Thyroid gland (tissue), 4 donors: ENCODE results near the gene LRIT1. TPM values are rescaled to one million over a fixed set of nuclear protein-coding genes. Genes with fewer than 3 reads are reported as not detected.
A peak's percentile ranks its signal among the peaks of the same experiment; 100 is the strongest.

ENCODE experiments used
- DNase-seq, 2 donors: peaks; one replicate each; pipeline ENCODE4 v3.0.0-alpha.2; 2019
- H3K27ac ChIP-seq, 3 donors: fragments of 200-600 bp; sonication (generic); 1 replicate in 2 of 3; 2 replicates in 1 of 3; pipeline ENCODE4 v1.5.1; 2016 to 2019; ENCODE audit warnings: mild to moderate bottlenecking in 1 of 3, moderate library complexity in 1 of 3
- H3K27me3 ChIP-seq: fragments of 200-600 bp; sonication (generic); one replicate; pipeline ENCODE4 v1.5.1; 2019
- H3K36me3 ChIP-seq, 2 donors: fragments of 200-600 bp; sonication (generic); one replicate each; pipeline ENCODE4 v1.5.1; 2016 to 2019
- H3K4me1 ChIP-seq, 2 donors: fragments of 200-600 bp; sonication (generic); one replicate each; pipeline ENCODE4 v1.5.1; 2017 to 2019
- H3K4me3 ChIP-seq, 3 donors: fragments of 200-600 bp; sonication (generic); replicated peaks in 1 of 3; 1 replicate in 2 of 3; 2 replicates in 1 of 3; pipeline ENCODE4 v1.5.1; 2016; ENCODE audit warnings: mild to moderate bottlenecking in 1 of 3
- H3K9me3 ChIP-seq: fragments of 200-600 bp; sonication (generic); one replicate; pipeline ENCODE4 v1.5.1; 2017
- POLR2A ChIP-seq, 2 donors: fragments of 450-650 bp; IDR thresholded peaks; one replicate each; pipeline ENCODE4 v1.6.1; 2017; ENCODE audit warnings: antibody characterized with exemption in 2 of 2, mild to moderate bottlenecking in 2 of 2, moderate library complexity in 1 of 2
- WGBS, 2 donors: methylation state at CpG; one replicate each; pipeline ENCODE4 v1.1.5; 2017; 5-methylcytosine and 5-hydroxymethylcytosine counted together
- intact Hi-C: fragments of 100-400 bp; cut with DNase I; formaldehyde crosslinking; loops from one replicate; pipeline ENCODE4 v1.15.1; 2023
- total RNA-seq, 4 donors: library from RNA; depleted of rRNA; stranded (reverse); fragments of >200 nt; gene quantifications; one replicate each; pipeline ENCODE4 v1.2.3, GENCODE V29; 2016
- TF ChIP-seq, protein P1 (sequence below), 6 experiments: fragments of 200-600 bp in 3 of 6; fragments of 450-650 bp in 3 of 6; sonication (generic) in 3 of 6; IDR thresholded peaks; one replicate each; pipeline ENCODE4 v1.5.1; 2016 to 2019; ENCODE audit warnings: antibody characterized with exemption in 6 of 6, mild to moderate bottlenecking in 2 of 6, inconsistent platforms in 1 of 6, moderate library complexity in 1 of 6

LRIT1 gene
- total RNA-seq, 4 donors from 2014 or later, result not detected

DNA sequence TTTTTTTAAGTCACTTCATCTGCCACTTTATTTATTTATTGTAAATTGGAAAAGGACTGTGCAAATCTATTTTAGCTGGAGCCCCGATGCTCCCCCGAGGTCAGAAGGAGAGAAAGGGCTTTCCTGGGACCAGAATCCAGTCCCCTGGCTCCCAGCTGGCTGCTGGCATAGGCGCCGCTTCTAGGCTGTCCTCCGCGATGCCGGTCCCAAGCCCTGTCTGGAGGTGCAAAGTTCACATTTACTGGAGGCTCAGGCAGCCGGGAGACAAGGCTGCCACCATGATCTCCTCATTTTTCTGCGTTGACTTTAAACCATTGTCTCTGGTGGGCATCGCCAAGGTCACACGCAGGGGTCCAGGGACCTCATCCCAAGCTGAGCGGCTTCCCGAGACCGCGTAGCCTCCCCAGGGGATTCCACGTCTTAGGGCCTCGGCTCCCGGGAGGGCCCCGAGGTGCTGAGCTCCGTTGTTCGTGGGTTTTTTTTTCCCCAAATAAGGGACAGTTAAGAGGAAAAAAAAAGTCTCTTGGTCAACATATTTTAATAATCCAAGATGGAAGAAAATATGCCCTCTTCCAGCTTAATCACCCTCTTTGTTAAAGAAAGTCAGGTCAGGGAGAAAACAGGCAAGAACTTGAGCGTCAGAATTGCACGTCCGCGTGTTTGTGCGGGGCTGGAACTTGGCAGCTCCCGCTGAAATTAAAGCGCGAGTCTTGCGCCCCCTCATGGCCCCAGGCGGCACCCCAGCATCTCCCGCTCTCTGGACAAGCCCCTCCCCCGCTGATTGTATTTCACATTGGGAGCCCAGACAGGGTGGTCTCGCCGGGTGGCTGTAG lies 15.4 kb upstream of the LRIT1 start:
- H3K36me3 ChIP-seq, result no peaks in the 10 kb centered on the region
- DNase-seq, result peak; percentile 48 to 52
- no peaks in the 10 kb centered on the region for H3K9me3 ChIP-seq
- no peaks in the 10 kb centered on the region for H3K4me1 ChIP-seq
- H3K4me3 ChIP-seq, result no peak overlapping the region
- no peak overlapping the region for H3K27ac ChIP-seq
- intact Hi-C loops, result no loop called here
- 42 to 45% methylated on average over 29 to 35 of the region's 35 CpGs for WGBS, 2 donors
- no peaks in the 10 kb centered on the region for H3K27me3 ChIP-seq
- TF ChIP-seq, protein P1, sequence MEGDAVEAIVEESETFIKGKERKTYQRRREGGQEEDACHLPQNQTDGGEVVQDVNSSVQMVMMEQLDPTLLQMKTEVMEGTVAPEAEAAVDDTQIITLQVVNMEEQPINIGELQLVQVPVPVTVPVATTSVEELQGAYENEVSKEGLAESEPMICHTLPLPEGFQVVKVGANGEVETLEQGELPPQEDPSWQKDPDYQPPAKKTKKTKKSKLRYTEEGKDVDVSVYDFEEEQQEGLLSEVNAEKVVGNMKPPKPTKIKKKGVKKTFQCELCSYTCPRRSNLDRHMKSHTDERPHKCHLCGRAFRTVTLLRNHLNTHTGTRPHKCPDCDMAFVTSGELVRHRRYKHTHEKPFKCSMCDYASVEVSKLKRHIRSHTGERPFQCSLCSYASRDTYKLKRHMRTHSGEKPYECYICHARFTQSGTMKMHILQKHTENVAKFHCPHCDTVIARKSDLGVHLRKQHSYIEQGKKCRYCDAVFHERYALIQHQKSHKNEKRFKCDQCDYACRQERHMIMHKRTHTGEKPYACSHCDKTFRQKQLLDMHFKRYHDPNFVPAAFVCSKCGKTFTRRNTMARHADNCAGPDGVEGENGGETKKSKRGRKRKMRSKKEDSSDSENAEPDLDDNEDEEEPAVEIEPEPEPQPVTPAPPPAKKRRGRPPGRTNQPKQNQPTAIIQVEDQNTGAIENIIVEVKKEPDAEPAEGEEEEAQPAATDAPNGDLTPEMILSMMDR (IDR thresholded peaks at IDR 0.05), result peak in 5 of 6 experiments; percentile 17 to 66 (median 41)
- TF ChIP-seq POLR2A (IDR thresholded peaks at IDR 0.05), result no peak

DNA sequence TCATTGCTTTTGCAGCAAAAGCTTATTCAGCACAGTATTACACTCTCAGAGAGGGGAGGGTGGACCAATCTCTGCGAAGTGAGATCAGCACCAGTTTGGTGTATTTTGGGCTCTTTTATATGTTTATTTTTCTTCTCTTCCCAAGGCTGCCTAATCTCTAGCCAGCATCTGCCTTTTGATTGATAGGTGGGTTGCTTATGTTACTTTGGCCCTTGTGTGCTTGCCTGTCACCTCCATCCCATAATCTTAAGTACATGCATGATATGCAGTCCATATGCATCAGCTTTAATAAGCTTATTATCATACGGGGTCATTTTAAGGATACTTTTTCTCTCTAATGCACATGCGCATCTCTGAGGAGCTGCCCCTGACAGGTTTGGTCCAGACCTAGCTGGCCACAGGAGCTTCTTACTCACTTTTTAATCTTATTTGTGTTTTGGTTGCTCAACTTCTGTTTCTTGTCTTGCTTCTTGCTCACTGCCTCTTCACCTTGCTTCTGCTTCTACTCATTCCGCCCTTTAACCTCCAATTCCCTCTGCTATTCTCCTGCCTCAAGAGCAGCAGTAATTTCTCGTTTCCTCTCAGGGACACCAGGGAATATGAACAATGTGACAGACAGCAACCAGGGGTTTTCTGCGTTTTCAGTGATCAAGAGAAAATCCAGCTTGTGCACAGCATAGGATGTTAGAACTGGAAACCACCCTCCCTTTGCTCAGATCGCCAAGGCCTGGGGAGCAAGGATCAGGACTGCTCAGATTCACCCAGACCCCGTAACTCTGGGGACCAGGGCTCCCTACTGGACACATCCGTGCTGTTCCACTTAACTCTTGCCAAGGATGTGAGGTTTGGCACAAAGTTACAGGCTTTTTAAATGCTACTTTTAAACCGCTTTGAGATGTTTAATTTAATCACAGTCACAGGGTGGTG lies 13.5 kb upstream of the LRIT1 start:
- H3K27me3 ChIP-seq, result no peaks in the 10 kb centered on the region

GRCh38 chr10:84248794-84249193 lies 7.4 kb upstream of the LRIT1 start:
- DNase-seq, result no peak
- Histone ChIP-seq H3K27ac (no peak overlapping the region), H3K9me3 (no peaks in the 10 kb centered on the region), H3K4me3 (no peak overlapping the region), H3K27me3 (no peaks in the 10 kb centered on the region), H3K36me3 (no peaks in the 10 kb centered on the region), H3K4me1 (no peaks in the 10 kb centered on the region)
- intact Hi-C loops, result no loop called here
- 70 to 74% methylated on average over 12 of the region's 12 CpGs for WGBS, 2 donors
- TF ChIP-seq, protein P1 (IDR thresholded peaks at IDR 0.05), result no peak
- no peak for TF ChIP-seq POLR2A (IDR thresholded peaks at IDR 0.05)

More for the DNA sequence above, 13.5 kb upstream of the LRIT1 start:
- no peak overlapping the region for H3K4me3 ChIP-seq
- TF ChIP-seq, protein P1 (IDR thresholded peaks at IDR 0.05), result no peak
- TF ChIP-seq POLR2A (IDR thresholded peaks at IDR 0.05), result no peak
- no peaks in the 10 kb centered on the region for H3K9me3 ChIP-seq
- H3K4me1 ChIP-seq, result no peaks in the 10 kb centered on the region
- intact Hi-C loops, result no loop called here
- H3K36me3 ChIP-seq, result no peaks in the 10 kb centered on the region
- no peak overlapping the region for H3K27ac ChIP-seq
- 55 to 64% methylated on average over 10 of the region's 10 CpGs for WGBS, 2 donors
- DNase-seq, result no peak

DNA sequence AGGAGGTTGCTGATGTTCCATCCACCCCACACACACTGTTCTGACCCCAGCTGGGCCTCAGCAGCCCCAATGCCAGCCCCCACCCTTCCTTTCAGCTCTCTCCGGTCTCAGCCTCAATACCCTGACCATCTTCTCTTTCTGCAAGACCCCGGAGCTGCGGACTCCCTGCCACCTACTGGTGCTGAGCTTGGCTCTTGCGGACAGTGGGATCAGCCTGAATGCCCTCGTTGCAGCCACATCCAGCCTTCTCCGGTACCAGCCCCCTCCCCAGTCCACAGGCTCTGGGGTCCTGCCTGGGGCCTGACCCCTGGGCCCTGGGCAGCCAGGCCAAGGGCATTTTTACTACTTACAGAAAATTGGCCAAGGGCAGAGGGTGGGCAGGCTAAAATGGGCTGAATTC lies 6.2 kb upstream of the LRIT1 start:
- Histone ChIP-seq H3K27me3 (no peaks in the 10 kb centered on the region), H3K4me3 (no peak overlapping the region), H3K36me3 (no peaks in the 10 kb centered on the region), H3K27ac (no peak overlapping the region), H3K9me3 (no peaks in the 10 kb centered on the region), H3K4me1 (no peaks in the 10 kb centered on the region)
- intact Hi-C loops, result no loop called here
- DNase-seq, result no peak
- TF ChIP-seq, protein P1 (IDR thresholded peaks at IDR 0.05), result no peak
- no peak for TF ChIP-seq POLR2A (IDR thresholded peaks at IDR 0.05)
- 65 to 80% methylated on average over 6 of the region's 6 CpGs for WGBS, 2 donors
